Kidney (tissue), 14 donors: ENCODE measurements around the gene ADAMTS20. TPM values are rescaled to one million over a fixed set of nuclear protein-coding genes. Genes with fewer than 3 reads are reported as not detected.

Source experiments
- DNase-seq, 5 donors: peaks; one replicate each; pipeline ENCODE4 v3.0.0-alpha.2; 2013 to 2020
- FAIRE-seq: peaks from 2 replicates; lab custom pipeline; 2012; peaks lifted over from hg19 to GRCh38; lab: Jason Lieb, UNC
- H3K27ac ChIP-seq, 2 donors: one replicate each; pipeline ENCODE4 v1.7.0; 2013; ENCODE audit warnings: low read depth in 2 of 2, low read length in 2 of 2, inconsistent platforms in 1 of 2
- H3K27me3 ChIP-seq: one replicate; pipeline ENCODE4 v1.7.1; 2013; ENCODE audit warnings: low read length, inconsistent platforms; ENCODE audit not compliant: control insufficient read depth, insufficient read depth
- H3K36me3 ChIP-seq, 3 donors: one replicate each; pipeline versions ENCODE4 v1.7.0 to v1.7.1; 2013; ENCODE audit warnings: low read length in 3 of 3, control low read depth in 1 of 3, inconsistent platforms in 1 of 3; ENCODE audit not compliant: insufficient read depth in 3 of 3, control insufficient read depth in 2 of 3
- H3K4me1 ChIP-seq, 3 donors: one replicate each; pipeline versions ENCODE4 v1.7.0 to v1.7.1; 2013; ENCODE audit warnings: low read length in 3 of 3, inconsistent platforms in 1 of 3, low read depth in 1 of 3; ENCODE audit not compliant: control insufficient read depth in 2 of 3, insufficient read depth in 2 of 3
- H3K4me3 ChIP-seq, 3 donors: one replicate each; pipeline versions ENCODE4 v1.7.0 to v1.8.1; 2013; ENCODE audit warnings: low read length in 3 of 3, control low read depth in 1 of 3, inconsistent platforms in 1 of 3
- H3K9ac ChIP-seq, 3 donors: one replicate each; pipeline versions ENCODE4 v1.7.0 to v1.7.1; 2013; ENCODE audit warnings: low read length in 3 of 3, control low read depth in 1 of 3, inconsistent platforms in 1 of 3
- H3K9me3 ChIP-seq, 3 donors: one replicate each; pipeline versions ENCODE4 v1.7.0 to v1.7.1; 2013; ENCODE audit warnings: low read length in 3 of 3, control low read depth in 1 of 3, inconsistent platforms in 1 of 3; ENCODE audit not compliant: control insufficient read depth in 2 of 3, insufficient read depth in 1 of 3
- intact Hi-C: fragments of 100-400 bp; cut with DNase I; formaldehyde crosslinking; loops from one replicate; pipeline ENCODE4 v1.11.1; 2022
- polyA plus RNA-seq: library from polyadenylated mRNA; stranded (reverse); fragments of 350-450 nt; fragmentation: Illumina TruSeq; extraction: RNeasy Lipid Tissue Mini Kit (QIAGEN cat#74804); gene quantifications from one replicate; pipeline ENCODE4 v1.2.3, GENCODE V29; 2014; ENCODE audit warnings: low read depth, low replicate concordance; ENCODE audit not compliant: insufficient read depth
- total RNA-seq: library from RNA; stranded (reverse); fragmentation: NEBNext Ultra II Directional; extraction: Animal tissue kit (Norgen Biotek cat#: 25700); gene quantifications from one replicate; pipeline ENCODE4 v1.2.1, GENCODE V29; 2021
- TF ChIP-seq, protein P1 (sequence below): IDR thresholded peaks from 3 replicates; pipeline ENCODE4 v1.5.1; 2012; ENCODE audit warnings: mild to moderate bottlenecking, moderate library complexity, borderline replicate concordance; ENCODE audit not compliant: insufficient read depth; ENCODE audit errors: extremely low read depth
- donor health status: control.
- donor health status: control.
- donor health status: control.
- donor health status: control.
- donor health status: control.
- donor health status: DM: yes; HTN: yes; CAD: no.
- donor health status: Normal renal cell carcinoma (clear cell type).

ADAMTS20 gene
- total and polyA plus RNA-seq, 2 donors from 2014 or later = not detected

DNA sequence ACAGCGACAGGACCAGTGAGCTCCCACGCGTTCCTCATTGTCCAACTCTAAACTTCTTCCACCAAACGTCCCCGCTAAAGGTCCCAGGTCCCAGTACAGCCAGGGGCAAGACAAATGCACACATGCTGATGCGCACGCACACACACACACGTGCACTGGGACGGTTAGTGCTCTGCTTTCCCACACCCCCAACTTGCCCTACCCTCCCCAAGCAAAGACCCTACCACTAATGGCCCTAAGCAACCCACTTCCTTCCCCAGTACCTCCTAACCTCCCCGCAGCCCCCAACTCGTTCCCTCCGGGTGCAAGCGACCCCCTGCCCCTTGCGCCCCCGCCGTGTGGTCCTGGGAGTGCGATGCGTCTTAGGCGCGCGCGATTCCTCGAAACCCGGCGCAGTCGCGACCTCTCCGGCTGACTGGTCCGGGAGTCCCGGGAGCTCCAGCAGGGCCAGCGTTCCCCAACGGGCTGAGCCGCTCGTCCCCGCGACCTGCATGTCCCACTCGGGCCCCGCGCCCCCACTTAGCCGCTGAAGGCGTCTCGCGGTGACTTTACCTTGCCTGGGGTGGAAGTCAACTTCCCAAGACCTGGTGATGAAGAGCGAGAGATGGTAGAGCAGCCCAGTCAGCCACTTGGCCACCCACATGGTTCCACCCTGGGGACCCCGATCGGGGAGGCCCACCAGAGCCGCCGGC lies 578 bp downstream of the ADAMTS20 start:
- no peak overlapping the region for H3K27ac ChIP-seq
- no peaks in the 10 kb centered on the region for H3K36me3 ChIP-seq
- intact Hi-C loops = no loop called here
- peaks cover 14% of the 10 kb centered on the region for H3K27me3 ChIP-seq
- H3K4me3 ChIP-seq = peak overlapping the region in 1 of 3 donors; percentile 48
- TF ChIP-seq, protein P1, sequence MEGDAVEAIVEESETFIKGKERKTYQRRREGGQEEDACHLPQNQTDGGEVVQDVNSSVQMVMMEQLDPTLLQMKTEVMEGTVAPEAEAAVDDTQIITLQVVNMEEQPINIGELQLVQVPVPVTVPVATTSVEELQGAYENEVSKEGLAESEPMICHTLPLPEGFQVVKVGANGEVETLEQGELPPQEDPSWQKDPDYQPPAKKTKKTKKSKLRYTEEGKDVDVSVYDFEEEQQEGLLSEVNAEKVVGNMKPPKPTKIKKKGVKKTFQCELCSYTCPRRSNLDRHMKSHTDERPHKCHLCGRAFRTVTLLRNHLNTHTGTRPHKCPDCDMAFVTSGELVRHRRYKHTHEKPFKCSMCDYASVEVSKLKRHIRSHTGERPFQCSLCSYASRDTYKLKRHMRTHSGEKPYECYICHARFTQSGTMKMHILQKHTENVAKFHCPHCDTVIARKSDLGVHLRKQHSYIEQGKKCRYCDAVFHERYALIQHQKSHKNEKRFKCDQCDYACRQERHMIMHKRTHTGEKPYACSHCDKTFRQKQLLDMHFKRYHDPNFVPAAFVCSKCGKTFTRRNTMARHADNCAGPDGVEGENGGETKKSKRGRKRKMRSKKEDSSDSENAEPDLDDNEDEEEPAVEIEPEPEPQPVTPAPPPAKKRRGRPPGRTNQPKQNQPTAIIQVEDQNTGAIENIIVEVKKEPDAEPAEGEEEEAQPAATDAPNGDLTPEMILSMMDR = no peak
- H3K9ac ChIP-seq = no peak overlapping the region
- DNase-seq (peak; percentile 39 to 68 (median 50)), FAIRE-seq (no peak)
- peaks cover 0 to 2% (median 0%) of the 10 kb centered on the region in 3 donors for H3K4me1 ChIP-seq
- H3K9me3 ChIP-seq = no peaks in the 10 kb centered on the region

- Histone ChIP-seq H3K36me3 (no peaks in the 10 kb centered on the region), H3K9ac (no peak overlapping the region), H3K4me1 (peaks cover 0 to 2% (median 0%) of the 10 kb centered on the region in 3 donors), H3K27me3 (peaks cover 14% of the 10 kb centered on the region), H3K27ac (no peak overlapping the region), H3K9me3 (no peaks in the 10 kb centered on the region), H3K4me3 (peak overlapping the region in 1 of 3 donors; percentile 36)
- TF ChIP-seq, protein P1 = no peak
- FAIRE-seq = no peak
- DNase-seq = peak in 4 of 5 donors; percentile 14 to 61 (median 26)
- intact Hi-C loops = no loop called here
Observed at GRCh38 chr12:43550831-43551271, 1.2 kb downstream of the ADAMTS20 start.

DNA sequence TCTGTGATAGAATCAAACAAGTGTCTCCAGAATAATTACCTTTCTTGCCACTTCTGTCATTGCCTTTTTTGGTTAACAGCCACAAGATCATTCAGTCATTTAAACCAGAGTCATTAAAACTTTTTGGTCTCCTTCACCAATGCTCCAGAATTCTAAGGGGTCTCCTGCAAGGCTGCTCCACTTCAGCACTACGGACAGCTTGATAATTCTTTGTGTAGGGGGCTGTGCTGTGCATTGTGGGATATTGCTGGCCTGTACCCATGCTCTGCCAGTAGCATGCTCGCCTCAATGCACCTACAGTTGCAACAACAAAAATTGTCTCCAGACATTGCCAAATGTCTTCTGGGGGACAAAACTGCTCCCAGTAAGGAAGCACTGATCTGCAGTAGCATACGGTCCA lies 7.3 kb downstream of the ADAMTS20 start:
- no peaks in the 10 kb centered on the region for H3K9me3 ChIP-seq
- no peaks in the 10 kb centered on the region for H3K36me3 ChIP-seq
- TF ChIP-seq, protein P1 = no peak
- no peak overlapping the region for H3K9ac ChIP-seq
- FAIRE-seq (no peak), DNase-seq (no peak)
- H3K4me3 ChIP-seq = no peak overlapping the region
- no peaks in the 10 kb centered on the region for H3K4me1 ChIP-seq
- H3K27ac ChIP-seq = no peak overlapping the region
- intact Hi-C loops = no loop called here
- no peaks in the 10 kb centered on the region for H3K27me3 ChIP-seq
